Epithelial cell of esophagus (primary cell): ENCODE measurements around the gene DKK3.
A peak's percentile ranks its signal among the peaks of the same experiment; 100 is the strongest.

Experiments used
- DNase-seq: peaks from one replicate; pipeline ENCODE4 v3.0.0; 2010; ENCODE audit warnings: low read depth
- H3K4me3 ChIP-seq: 2 replicates; pipeline ENCODE4 v1.5.1; 2011; ENCODE audit warnings: mild to moderate bottlenecking, low read length, control low read depth
- TF ChIP-seq, protein P1 (sequence below): IDR thresholded peaks from 2 replicates; pipeline ENCODE4 v1.5.1; 2011; ENCODE audit warnings: low read depth, mild to moderate bottlenecking, low read length, control low read depth, inconsistent platforms; ENCODE audit not compliant: insufficient read depth; ENCODE audit errors: missing control alignments

The DKK3 gene

DNA sequence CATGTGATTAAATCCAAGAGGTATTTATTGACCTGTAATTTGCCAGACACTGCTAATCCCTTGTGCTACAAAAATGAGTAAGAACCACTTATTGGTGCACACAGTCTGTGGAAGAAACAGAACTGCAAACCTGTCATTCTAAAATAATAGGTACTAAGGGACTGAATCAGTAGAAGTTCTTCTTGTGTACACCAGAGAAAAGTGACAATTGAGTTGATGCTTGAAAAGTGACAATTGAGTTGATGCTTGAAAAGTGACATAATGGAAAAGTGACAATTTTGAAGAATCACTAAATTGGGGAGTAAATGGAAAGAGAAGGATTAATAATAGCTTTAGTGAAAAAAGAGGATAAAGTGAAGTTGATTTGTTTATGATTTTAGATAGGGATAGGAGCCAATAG lies 56.4 kb downstream of the DKK3 start:
- TF ChIP-seq, protein P1, sequence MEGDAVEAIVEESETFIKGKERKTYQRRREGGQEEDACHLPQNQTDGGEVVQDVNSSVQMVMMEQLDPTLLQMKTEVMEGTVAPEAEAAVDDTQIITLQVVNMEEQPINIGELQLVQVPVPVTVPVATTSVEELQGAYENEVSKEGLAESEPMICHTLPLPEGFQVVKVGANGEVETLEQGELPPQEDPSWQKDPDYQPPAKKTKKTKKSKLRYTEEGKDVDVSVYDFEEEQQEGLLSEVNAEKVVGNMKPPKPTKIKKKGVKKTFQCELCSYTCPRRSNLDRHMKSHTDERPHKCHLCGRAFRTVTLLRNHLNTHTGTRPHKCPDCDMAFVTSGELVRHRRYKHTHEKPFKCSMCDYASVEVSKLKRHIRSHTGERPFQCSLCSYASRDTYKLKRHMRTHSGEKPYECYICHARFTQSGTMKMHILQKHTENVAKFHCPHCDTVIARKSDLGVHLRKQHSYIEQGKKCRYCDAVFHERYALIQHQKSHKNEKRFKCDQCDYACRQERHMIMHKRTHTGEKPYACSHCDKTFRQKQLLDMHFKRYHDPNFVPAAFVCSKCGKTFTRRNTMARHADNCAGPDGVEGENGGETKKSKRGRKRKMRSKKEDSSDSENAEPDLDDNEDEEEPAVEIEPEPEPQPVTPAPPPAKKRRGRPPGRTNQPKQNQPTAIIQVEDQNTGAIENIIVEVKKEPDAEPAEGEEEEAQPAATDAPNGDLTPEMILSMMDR = no peak
- no peak overlapping the region for H3K4me3 ChIP-seq
- no peak for DNase-seq

DNA sequence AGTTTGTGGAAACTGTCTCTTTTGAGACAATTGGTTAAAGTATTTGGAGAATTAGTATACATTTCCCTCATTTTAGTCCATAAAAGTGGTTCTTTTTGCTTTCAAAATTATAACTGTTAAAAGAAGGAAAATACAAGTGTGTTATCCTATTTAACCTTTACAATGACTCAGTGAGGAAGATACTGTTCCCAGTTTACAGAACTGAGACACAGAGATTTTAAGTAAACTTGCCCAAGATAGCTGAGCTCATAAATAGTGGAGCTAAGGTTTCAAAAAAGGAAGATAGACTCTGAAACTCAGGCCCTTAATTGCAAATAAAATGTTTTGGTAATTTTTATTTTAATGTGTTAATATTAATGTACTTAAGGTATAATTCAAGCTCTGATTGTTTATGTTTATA lies 58.9 kb downstream of the DKK3 start:
- TF ChIP-seq, protein P1 = no peak
- no peak overlapping the region for H3K4me3 ChIP-seq
- no peak for DNase-seq

DNA sequence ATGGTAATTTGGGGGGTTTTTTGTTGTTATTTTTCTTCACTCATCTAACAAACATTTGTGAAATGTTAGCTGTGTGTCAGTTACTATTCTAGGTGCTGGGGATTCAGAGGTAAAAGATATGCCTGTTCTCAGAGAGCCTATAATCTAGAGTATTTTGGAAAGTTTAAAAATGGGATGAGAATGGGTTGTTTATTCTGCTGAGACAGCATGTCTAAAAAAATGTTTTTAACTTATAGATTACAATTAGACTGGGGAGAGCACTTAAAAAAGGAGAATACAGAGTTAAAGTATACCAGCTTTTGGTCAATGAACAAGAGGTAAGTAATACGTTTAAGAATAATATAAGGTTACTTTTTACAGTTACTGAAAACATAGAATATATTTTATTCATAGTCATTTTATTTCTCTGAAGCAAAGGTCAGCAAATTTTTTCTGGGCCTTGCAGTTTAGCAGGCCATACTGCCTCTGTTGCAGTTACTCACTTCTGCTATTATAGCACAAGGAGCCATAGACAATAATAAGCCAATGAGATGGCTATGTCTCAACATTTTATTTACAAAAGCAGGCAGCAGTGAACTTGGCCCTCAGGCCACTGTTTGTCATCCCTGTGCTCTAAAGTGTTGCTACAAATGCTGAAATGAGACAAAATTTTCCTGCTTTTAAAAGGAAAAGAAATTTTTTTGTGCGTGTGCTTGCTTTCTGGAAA lies 60.0 kb downstream of the DKK3 start:
- DNase-seq = peak; percentile 54
- TF ChIP-seq, protein P1 = no peak
- H3K4me3 ChIP-seq = no peak overlapping the region

DNA sequence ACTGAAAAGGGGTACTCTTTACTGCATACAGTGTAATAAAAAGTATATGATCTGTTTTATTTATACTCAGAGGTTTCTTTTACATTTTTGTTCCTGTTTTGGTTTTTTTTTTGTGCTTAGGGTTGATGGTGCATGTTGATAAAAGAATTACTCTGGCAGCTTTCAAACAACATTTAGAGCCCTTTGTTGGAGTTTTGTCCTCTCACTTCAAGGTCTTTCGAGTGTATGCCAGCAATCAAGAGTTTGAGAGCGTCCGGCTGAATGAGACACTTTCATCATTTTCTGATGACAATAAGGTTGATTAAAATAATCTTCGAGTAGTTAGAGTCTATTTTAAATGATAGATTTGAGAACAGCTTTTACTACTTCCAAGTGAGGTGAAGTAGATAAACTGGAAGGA lies 60.6 kb downstream of the DKK3 start:
- no peak overlapping the region for H3K4me3 ChIP-seq
- TF ChIP-seq, protein P1 = no peak
- no peak for DNase-seq

DNA sequence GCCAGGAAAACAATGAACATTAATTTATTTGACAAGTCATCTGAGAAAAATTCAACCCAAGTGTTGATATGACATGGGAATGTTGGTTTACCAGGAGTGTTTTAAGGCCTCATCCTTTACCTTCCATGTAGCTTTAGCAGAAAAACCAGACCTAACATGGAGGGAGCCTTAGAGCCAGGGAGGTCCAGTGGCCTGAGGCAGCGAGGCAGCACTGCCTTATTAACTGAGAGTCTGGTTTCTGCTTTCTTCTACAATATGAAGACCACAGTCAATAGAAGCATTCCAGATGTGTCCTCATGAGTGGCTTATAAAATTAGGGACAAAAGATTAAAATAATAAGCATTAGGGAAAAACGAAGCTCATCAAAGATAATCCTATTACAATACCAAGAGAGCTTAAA lies 61.5 kb downstream of the DKK3 start:
- no peak for DNase-seq
- TF ChIP-seq, protein P1 = no peak
- no peak overlapping the region for H3K4me3 ChIP-seq

DNA sequence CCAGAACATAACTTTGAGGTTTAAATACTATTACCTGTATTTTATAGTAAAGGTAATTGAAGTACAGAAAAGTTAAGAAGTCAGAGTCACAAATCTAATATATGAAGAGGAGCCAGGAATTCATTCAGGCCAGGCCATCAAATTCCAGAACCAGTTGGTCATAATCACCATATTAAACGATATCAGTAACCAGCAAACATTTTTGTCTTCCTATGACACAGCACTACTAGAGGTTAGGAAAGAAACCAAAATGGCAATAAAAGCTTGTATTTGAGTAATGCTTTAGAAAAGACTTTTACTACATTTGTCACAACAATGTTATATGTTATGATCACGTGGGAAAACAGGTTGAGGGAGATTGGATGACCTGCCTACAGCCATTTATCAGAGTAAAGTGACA lies 62.2 kb downstream of the DKK3 start:
- H3K4me3 ChIP-seq = no peak overlapping the region
- TF ChIP-seq, protein P1 = no peak
- DNase-seq = no peak

DNA sequence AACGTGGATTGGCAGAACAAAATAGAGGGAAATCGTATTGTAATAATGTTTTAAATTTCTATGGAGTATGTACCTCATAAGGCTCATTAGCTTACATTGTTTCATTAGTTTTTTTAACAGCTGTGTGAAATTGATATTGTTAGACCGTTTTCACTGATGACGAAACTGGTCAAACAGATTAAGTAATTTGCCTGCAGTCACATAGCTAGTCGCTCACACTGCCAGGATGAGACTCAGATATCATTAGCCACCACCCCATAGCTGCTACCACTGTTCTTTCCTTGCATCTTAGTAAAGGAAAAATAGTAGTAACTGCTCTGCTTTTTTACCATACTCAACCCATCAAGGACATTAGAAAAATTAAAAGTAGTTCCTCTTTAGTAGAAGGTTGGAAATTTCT lies 64.0 kb downstream of the DKK3 start:
- H3K4me3 ChIP-seq = no peak overlapping the region
- peak; percentile 50 for DNase-seq
- TF ChIP-seq, protein P1 = no peak
